Sigmoid colon (tissue), 4 donors: ENCODE measurements around the gene KRTAP10-11.

Experiments used
- EP300 ChIP-seq, 4 donors: sonication (generic); formaldehyde crosslinking; IDR thresholded peaks; one replicate each; pipeline ENCODE4 v1.6.1; 2017; ENCODE audit warnings: antibody characterized with exemption in 4 of 4
- POLR2A ChIP-seq, 2 donors: fragments of 450-650 bp; IDR thresholded peaks; one replicate each; pipeline ENCODE4 v1.6.1; 2016; ENCODE audit warnings: antibody characterized with exemption in 2 of 2, mild to moderate bottlenecking in 2 of 2, moderate library complexity in 2 of 2
- POLR2AphosphoS5 ChIP-seq, 4 donors: sonication (generic); formaldehyde crosslinking; IDR thresholded peaks; one replicate each; pipeline ENCODE4 v1.6.1; 2017; ENCODE audit warnings: antibody characterized with exemption in 4 of 4
- TF ChIP-seq, protein P1 (sequence below), 4 experiments: fragments of 450-650 bp in 3 of 4; fragments of 200-600 bp in 1 of 4; IDR thresholded peaks; one replicate each; pipeline ENCODE4 v1.5.1; 2016 to 2019; ENCODE audit warnings: antibody characterized with exemption in 4 of 4, mild to moderate bottlenecking in 3 of 4, moderate library complexity in 2 of 4

DNA sequence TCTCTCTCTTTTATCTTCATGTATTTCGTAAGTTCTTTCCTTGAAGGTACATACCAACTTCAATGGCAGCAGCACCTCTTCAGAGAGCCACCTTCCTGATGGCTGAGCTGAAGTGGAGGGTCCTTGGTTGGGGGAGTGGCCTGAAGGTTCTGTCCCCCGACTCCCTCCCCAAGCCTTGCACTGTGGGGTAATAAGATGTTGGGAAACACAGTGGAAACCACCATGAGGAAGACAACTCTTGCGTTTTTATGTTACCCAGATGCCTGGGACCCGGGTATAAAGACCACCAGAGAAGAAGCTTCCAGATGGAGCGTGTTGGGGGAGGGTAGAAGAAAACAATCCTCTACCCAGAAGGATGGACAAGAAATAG, 12.3 kb downstream of the KRTAP10-11 start:
- no peak for TF ChIP-seq POLR2AphosphoS5 (IDR thresholded peaks at IDR 0.05)
- TF ChIP-seq, protein P1, sequence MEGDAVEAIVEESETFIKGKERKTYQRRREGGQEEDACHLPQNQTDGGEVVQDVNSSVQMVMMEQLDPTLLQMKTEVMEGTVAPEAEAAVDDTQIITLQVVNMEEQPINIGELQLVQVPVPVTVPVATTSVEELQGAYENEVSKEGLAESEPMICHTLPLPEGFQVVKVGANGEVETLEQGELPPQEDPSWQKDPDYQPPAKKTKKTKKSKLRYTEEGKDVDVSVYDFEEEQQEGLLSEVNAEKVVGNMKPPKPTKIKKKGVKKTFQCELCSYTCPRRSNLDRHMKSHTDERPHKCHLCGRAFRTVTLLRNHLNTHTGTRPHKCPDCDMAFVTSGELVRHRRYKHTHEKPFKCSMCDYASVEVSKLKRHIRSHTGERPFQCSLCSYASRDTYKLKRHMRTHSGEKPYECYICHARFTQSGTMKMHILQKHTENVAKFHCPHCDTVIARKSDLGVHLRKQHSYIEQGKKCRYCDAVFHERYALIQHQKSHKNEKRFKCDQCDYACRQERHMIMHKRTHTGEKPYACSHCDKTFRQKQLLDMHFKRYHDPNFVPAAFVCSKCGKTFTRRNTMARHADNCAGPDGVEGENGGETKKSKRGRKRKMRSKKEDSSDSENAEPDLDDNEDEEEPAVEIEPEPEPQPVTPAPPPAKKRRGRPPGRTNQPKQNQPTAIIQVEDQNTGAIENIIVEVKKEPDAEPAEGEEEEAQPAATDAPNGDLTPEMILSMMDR (IDR thresholded peaks at IDR 0.05), result no peak
- no peak for TF ChIP-seq POLR2A (IDR thresholded peaks at IDR 0.05)
- no peak for TF ChIP-seq EP300 (IDR thresholded peaks at IDR 0.05)
